ENCODE results near the gene C12orf42.
"Not testable (repeated sequence)": the region's sequence is repeated elsewhere in the genome, so short reads cannot be mapped to it uniquely, and the experiment has no call there.

The C12orf42 gene

DNA sequence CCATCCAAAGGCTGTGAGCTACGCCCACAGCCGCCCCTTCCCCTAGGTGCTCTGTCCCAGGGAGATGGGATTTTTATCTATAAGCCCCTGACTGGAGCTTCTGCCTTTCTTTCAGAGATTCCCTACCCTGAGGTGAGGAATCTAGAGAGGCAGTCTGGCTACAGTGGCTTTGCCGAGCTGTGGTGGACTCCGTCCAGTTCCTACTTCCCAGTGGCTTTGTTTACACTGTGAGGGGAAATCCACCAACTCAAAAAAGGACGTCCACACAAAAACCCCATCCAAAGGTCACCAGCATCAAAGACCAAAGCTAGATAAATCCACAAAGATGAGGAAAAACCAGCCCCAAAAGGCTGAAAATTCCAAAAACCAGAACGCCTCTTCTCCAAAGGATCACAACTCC is 70.1 kb downstream of the C12orf42 start:
- in situ Hi-C loops (cut with MboI; ENCODE audit: low sequenced_read_pairs), result not testable (repeated sequence)

GRCh38 chr12:103424849-103425586 is 70.8 kb downstream of the C12orf42 start:
- in situ Hi-C loops (cut with MboI; ENCODE audit: low sequenced_read_pairs), result not testable (repeated sequence)

DNA sequence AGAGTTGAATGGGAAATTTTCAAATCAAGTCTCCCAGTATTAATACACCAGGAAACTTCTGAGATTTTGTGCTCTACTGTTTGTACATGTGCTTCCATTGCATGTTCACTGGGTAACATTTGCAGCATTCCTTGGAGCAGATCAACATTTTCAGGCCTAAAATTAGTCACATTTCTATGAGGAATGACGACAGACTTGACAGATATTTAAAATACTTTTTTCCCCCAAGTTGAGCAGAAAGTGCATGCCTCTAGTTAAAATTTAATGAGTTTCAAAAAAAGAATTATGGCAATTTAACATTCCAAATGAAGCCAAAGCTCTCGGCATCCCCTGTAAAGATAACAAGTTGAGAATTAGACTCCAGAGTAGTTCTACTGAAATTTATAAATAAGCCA is 72.3 kb downstream of the C12orf42 start:
- in situ Hi-C loops (cut with MboI; ENCODE audit: low sequenced_read_pairs), result no loop called here

DNA sequence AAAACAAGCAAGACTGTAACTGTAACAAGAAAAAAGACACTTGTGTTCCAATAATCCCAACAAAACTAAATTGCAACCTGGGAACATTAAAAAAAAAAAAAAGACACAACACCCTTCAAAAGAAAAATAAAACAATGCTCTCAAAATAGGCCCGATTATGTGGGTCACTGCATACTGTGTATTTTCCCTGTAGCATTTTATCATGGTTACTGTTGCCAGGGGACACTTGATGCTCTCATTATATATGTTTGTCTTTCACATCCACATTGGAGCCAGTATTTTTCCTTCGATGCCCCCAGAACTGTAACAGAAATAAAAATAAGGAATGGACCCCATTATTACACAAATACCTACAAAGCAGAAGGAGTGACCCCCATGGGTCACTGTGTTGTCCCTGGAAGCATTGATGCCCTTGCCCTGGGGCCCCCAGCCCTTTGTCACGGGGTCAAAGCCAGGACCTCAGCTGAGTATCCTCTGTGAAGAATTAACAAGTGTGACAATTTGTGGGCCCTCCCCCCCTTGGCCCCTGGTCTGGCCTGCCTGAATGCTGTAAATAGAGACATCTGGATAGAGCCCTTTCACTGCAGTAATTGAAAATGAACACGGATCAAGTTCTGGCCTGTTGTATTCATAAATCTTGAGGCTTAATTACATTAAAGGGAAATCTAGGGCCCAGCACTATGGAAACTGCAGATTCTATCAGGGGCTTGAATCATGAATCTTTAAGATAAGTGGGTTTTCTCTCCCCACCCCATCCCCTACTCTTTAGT is 72.8 kb downstream of the C12orf42 start:
- in situ Hi-C loops (cut with MboI; ENCODE audit: low sequenced_read_pairs), result no loop called here

GRCh38 chr12:103422328-103422727 is 73.4 kb downstream of the C12orf42 start:
- in situ Hi-C loops (cut with MboI; ENCODE audit: low sequenced_read_pairs), result no loop called here

DNA sequence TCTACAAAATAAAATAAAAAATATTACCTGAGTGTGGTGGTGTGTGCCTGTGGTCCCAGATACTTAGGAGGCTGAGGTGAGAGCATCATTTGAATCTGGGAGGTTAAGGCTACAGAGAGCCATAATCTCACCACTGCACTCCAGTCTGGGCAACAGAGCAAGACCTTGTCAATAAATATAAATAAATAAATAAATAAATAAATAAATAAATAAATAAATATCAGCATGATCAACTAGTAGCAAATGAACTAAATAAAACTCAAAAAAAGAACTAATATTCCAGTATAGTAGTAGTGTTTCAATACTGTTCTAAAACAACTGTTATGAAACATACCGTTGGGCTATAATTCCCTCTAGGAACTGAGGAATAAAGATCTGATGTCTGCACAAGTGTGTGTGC is 74.4 kb downstream of the C12orf42 start:
- in situ Hi-C loops (cut with MboI; ENCODE audit: low sequenced_read_pairs), result no loop called here

DNA sequence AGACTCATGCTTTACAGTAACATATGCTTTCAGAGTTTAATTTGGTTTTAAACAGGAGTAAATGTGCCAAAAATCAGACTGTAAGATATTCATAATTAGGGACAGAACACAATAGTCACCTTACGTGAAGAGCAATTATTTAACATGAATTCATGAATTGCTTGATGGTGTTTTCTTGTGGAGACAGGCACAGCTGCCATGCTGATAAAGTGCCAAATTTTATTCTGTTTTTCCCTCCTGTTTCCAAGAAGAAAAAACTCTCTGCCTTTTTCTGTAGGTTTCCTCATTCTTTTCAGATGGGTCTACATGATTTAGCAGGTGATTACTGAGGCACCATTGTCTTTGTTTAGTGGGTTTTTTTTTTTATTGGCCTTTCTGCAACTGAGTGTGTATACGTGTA is 80.1 kb downstream of the C12orf42 start:
- in situ Hi-C loops (cut with MboI; ENCODE audit: low sequenced_read_pairs), result no loop called here

GRCh38 chr12:103401421-103401820 is 94.3 kb downstream of the C12orf42 start:
- in situ Hi-C loops (cut with MboI; ENCODE audit: low sequenced_read_pairs), result no loop called here

DNA sequence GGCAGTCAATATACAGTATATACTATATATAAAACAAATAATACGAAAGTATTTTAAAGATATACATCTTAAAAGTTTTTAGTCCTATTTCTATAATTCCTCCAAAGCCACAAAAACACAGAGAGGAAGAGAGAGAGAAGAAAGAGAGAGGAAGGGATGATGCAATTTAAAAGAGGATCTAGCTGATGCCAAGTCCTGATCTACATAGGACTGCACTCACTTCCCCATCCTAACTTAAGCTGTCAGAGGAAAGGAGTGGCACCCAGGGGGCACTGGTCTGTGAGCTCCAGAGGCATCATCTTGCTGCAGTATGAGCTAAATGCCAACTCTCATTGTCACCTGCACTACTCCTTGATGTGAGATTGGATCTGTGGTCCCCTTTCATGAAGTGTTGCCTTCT is 95.8 kb downstream of the C12orf42 start:
- in situ Hi-C loops (cut with MboI; ENCODE audit: low sequenced_read_pairs), result no loop called here

- in situ Hi-C loops (cut with MboI; ENCODE audit: low sequenced_read_pairs), result no loop called here
Measured at GRCh38 chr12:103397536-103397935, 98.2 kb downstream of the C12orf42 start.

DNA sequence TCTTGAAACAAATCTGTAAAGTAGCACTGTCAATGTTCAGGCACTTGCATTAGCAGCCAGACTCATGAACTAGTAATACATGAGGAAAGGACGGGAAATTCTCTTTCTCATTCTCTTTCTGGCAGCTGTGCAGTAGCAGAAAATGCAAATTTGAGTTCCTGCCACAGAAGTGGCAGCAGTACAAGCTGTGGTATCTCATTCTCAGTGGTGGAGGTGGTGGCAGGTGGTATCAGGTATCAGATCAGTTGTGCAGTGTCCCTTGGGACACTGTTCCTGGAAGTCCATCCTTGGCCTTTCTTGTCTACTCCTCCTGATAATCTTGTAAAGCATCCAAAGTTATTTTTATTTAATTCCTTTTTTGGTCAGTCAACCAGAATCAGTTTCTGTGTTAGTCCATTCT is 103.0 kb downstream of the C12orf42 start:
- in situ Hi-C loops (cut with MboI; ENCODE audit: low sequenced_read_pairs), result no loop called here

- in situ Hi-C loops (cut with MboI; ENCODE audit: low sequenced_read_pairs), result no loop called here
Measured at GRCh38 chr12:103391103-103391502, 104.7 kb downstream of the C12orf42 start.

GRCh38 chr12:103387385-103387784 is 108.4 kb downstream of the C12orf42 start:
- in situ Hi-C loops (cut with MboI; ENCODE audit: low sequenced_read_pairs), result no loop called here

GRCh38 chr12:103386451-103386850 is 109.3 kb downstream of the C12orf42 start:
- in situ Hi-C loops (cut with MboI; ENCODE audit: low sequenced_read_pairs), result no loop called here

- in situ Hi-C loops (cut with MboI; ENCODE audit: low sequenced_read_pairs), result no loop called here
Measured at GRCh38 chr12:103382736-103383346, 112.9 kb downstream of the C12orf42 start.

GRCh38 chr12:103382119-103382518 is 113.6 kb downstream of the C12orf42 start:
- in situ Hi-C loops (cut with MboI; ENCODE audit: low sequenced_read_pairs), result no loop called here

GRCh38 chr12:103379670-103380069 is 116.1 kb downstream of the C12orf42 start:
- in situ Hi-C loops (cut with MboI; ENCODE audit: low sequenced_read_pairs), result no loop called here

- in situ Hi-C loops (cut with MboI; ENCODE audit: low sequenced_read_pairs), result no loop called here
Measured at GRCh38 chr12:103373088-103373523, 122.7 kb downstream of the C12orf42 start.

DNA sequence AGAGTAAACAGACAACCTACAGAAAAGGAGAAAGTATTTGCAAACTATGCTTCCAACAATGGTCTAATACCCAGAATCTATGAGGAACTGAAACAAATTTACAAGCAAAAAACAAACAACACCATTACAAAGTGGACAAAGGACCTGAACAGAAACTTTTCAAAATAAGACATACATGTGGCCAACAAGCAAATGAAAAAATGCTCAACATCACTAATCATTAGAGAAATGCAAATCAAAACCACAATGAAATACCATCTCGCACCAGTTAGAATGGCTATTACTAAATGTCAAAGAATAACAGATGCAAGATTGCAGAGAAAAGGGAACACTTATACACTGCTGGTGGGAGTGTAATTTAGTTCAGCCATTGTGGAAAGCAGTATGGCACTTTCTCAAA is 125.8 kb downstream of the C12orf42 start:
- in situ Hi-C loops (cut with MboI; ENCODE audit: low sequenced_read_pairs), result no loop called here

GRCh38 chr12:103368167-103368566 is 127.6 kb downstream of the C12orf42 start:
- in situ Hi-C loops (cut with MboI; ENCODE audit: low sequenced_read_pairs), result no loop called here

- in situ Hi-C loops (cut with MboI; ENCODE audit: low sequenced_read_pairs), result no loop called here
Measured at GRCh38 chr12:103354403-103354802, 141.4 kb downstream of the C12orf42 start.

GRCh38 chr12:103353913-103354312 is 141.9 kb downstream of the C12orf42 start:
- in situ Hi-C loops (cut with MboI; ENCODE audit: low sequenced_read_pairs), result no loop called here
